ENCODE measurements around the gene CEP63.

GRCh38 chr3:134623615-134624245 lies 137.9 kb downstream of the CEP63 start:
- TF ChIP-seq CTCF (IDR thresholded peaks at IDR 0.05; ENCODE audit: poor library complexity, severe bottlenecking) (no peak), SMC3 (conservative IDR thresholded peaks at IDR 0.05; ENCODE audit: poor library complexity) (no peak), POLR2AphosphoS5 (IDR thresholded peaks at IDR 0.05) (no peak), EZH2 (IDR thresholded peaks at IDR 0.05; ENCODE audit: borderline replicate concordance, insufficient read depth, low read length, poor library complexity, severe bottlenecking) (no peak), EP300 (conservative IDR thresholded peaks at IDR 0.05; ENCODE audit: poor library complexity, severe bottlenecking) (no peak), MXI1 (conservative IDR thresholded peaks at IDR 0.05; ENCODE audit: poor library complexity, severe bottlenecking) (no peak), RAD21 (conservative IDR thresholded peaks at IDR 0.05) (no peak), TAF1 (IDR thresholded peaks at IDR 0.05; ENCODE audit: low read depth) (no peak)
